ENCODE measurements around the gene INA. TPM values are rescaled to one million over a fixed set of nuclear protein-coding genes. Genes with fewer than 3 reads are reported as not detected.

Gene INA
- total RNA-seq, 1 donor from 2014 or later: not detected

Other genes with a start within 250 kb of the INA start
- gene NT5C2, start 83.9 kb upstream of the INA start, total RNA-seq: 80.2 and 83.2 TPM in 2 replicates
- 0.09 and 0.17 TPM in 2 replicates for gene RPEL1, start 31.3 kb upstream of the INA start, total RNA-seq
- 13.3 and 14.3 TPM in 2 replicates for gene PCGF6, start 74.0 kb downstream of the INA start, total RNA-seq
- 7.5 and 9.4 TPM in 2 replicates for gene TAF5, start 90.8 kb downstream of the INA start, total RNA-seq
- gene ATP5MK, start 119.3 kb downstream of the INA start, total RNA-seq: 152 and 350 TPM in 2 replicates
- gene PDCD11, start 119.5 kb downstream of the INA start, total RNA-seq: 41.5 and 50.5 TPM in 2 replicates
- gene CALHM2, start 175.2 kb downstream of the INA start, total RNA-seq: 18.4 and 27.9 TPM in 2 replicates
- gene CALHM1, start 181.8 kb downstream of the INA start, total RNA-seq: not detected in 2 replicates
- gene CALHM3, start 202.1 kb downstream of the INA start, total RNA-seq: not detected in 2 replicates
- gene NEURL1, start 216.6 kb downstream of the INA start, total RNA-seq: 0.19 TPM in 1 of 2 replicates, not detected in the other

All from dermis blood vessel endothelial cell (primary cell).